Measurements from ENCODE around the gene LRFN3. TPM values are rescaled to one million over a fixed set of nuclear protein-coding genes. Genes with fewer than 3 reads are reported as not detected.

The LRFN3 gene
- total RNA-seq, 1 experiment from 2014 or later, result 20.6 TPM

GRCh38 chr19:35889370-35890112 lies 46.6 kb upstream of the LRFN3 start (continued):
- TF ChIP-seq ARID4B (CRISPR knock-in tag; IDR thresholded peaks at IDR 0.05; ENCODE audit: borderline replicate concordance) (no peak), TEAD1 (CRISPR knock-in tag; IDR thresholded peaks at IDR 0.05) (no peak), STAT6 (CRISPR knock-in tag; conservative IDR thresholded peaks at IDR 0.05; ENCODE audit: low read depth) (no peak), E2F4 (CRISPR knock-in tag; IDR thresholded peaks at IDR 0.05; ENCODE audit: borderline replicate concordance, low read depth) (no peak), MYBL2 (CRISPR knock-in tag; IDR thresholded peaks at IDR 0.05) (no peak), MXD4 (CRISPR knock-in tag; IDR thresholded peaks at IDR 0.05; ENCODE audit: borderline replicate concordance) (no peak), FOXJ3 (CRISPR knock-in tag; IDR thresholded peaks at IDR 0.05; ENCODE audit: borderline replicate concordance) (no peak), HMGXB4 (CRISPR knock-in tag; IDR thresholded peaks at IDR 0.05) (no peak), PRRX2 (CRISPR knock-in tag; IDR thresholded peaks at IDR 0.05) (no peak)

- Mint-ChIP-seq H3K27me3 (ENCODE audit: low read depth) (no peaks in the 10 kb centered on the region), H3K27ac (no peak overlapping the region), H3K4me1 (no peaks in the 10 kb centered on the region), H3K36me3 (peaks cover 57% of the 10 kb centered on the region), H3K4me3 (no peak overlapping the region), H3K9me3 (no peaks in the 10 kb centered on the region)
- POLR2A ChIA-PET, result interaction anchor here (0.7 kb wide), 1 partner anchor 13 kb away, joined by 3 read pairs; no protein-coding TSS in a partner anchor
- CTCF ChIA-PET, result no interaction called here
- DNase-seq (ENCODE audit: low spot score), result no peak
- no peak for ATAC-seq
- TF ChIP-seq AFF4 (CRISPR knock-in tag; IDR thresholded peaks at IDR 0.05; ENCODE audit: borderline replicate concordance) (no peak), NR1H2 (CRISPR knock-in tag; IDR thresholded peaks at IDR 0.05) (no peak), IRF2 (CRISPR knock-in tag; IDR thresholded peaks at IDR 0.05; ENCODE audit: borderline replicate concordance, low read depth) (no peak), ATF2 (CRISPR knock-in tag; IDR thresholded peaks at IDR 0.05; ENCODE audit: borderline replicate concordance, low read depth) (no peak), MLX (CRISPR knock-in tag; IDR thresholded peaks at IDR 0.05) (no peak), SMAD4 (CRISPR knock-in tag; IDR thresholded peaks at IDR 0.05) (no peak), TCF7 (CRISPR knock-in tag; IDR thresholded peaks at IDR 0.05; ENCODE audit: low read depth) (no peak), GTF2I (CRISPR knock-in tag; conservative IDR thresholded peaks at IDR 0.05) (no peak)
These were observed 46.0 kb upstream of the LRFN3 start for GRCh38 chr19:35890113-35890650.

All from WTC11 (cell line).